HG02943 (cell line): ENCODE results near the gene USP54.
"Not testable (repeated sequence)": the region's sequence is repeated elsewhere in the genome, so short reads cannot be mapped to it uniquely, and the experiment has no call there.

Source experiments
- ATAC-seq: cut with Tn5 transposase; IDR thresholded peaks from one replicate; pipeline ENCODE4 v1.9.1; 2021; ENCODE audit warnings: mild to moderate bottlenecking, low read depth, moderate library complexity; ENCODE audit not compliant: unreplicated experiment

The USP54 gene

DNA sequence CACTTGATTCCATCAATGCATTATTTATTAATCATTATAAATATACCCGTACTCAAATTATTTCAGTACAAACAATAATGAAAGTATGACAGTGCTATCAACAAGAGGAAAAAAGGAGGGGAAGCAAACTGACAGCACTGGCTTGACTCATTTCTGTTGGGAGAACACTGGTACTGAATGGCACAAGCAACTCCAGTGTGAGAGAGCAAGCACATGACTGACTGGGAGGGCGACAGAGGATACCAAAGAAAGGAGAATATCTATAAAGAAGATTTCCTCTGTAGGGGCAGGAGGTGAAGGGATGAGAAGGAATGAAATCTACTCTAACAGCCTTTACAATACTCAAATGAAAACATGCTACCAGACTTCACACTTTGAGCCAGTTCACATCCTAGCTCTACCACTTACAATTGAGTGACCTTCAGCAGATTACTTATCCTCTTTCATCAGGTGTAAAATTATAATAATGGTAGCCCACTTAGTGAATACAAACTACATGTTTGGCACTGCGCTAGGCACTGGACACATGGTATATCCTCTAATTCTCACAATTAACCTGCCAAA is 1.5 kb downstream of the USP54 start:
- ATAC-seq, result no peak

- ATAC-seq, result no peak
Measured at GRCh38 chr10:73588656-73589055, 2.5 kb downstream of the USP54 start.

DNA sequence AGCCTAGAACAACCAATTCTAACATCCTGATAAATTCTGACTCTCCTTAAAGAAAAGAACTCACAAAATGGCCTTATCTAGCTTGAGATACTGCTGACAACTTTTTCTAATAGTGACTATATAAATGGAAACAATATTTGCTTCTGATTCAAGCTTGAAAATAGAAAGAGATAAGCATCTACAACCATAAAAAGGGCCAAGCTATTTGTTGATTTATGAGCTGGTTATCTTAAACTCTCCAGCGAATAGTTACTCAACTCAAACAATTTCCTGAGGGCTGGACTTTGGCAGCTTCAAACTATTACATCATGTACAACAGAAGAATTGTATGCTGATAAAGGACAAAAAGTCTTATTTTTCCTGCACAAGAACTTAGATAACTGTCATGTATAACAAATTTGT is 4.6 kb downstream of the USP54 start:
- no peak for ATAC-seq

DNA sequence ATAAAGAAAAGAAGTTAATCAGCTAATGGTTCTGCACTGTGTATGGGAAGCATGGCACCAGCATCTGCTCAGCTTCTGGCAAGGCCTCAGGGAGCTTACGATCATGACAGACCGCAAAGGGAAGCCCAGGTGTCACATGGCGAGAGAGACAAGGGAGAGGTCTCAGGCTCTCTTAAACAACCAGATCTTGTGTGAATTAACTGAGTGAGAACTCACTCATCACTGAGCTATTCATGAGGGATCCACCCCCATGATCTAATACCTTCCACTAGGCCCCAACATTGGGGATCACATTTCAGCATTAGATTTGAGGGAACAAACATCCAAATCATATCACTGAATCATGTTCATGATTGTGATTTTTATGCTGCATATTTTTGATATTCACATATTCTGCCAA is 5.8 kb downstream of the USP54 start:
- no peak for ATAC-seq

- no peak for ATAC-seq
Measured at GRCh38 chr10:73584737-73585136, 6.4 kb downstream of the USP54 start.

DNA sequence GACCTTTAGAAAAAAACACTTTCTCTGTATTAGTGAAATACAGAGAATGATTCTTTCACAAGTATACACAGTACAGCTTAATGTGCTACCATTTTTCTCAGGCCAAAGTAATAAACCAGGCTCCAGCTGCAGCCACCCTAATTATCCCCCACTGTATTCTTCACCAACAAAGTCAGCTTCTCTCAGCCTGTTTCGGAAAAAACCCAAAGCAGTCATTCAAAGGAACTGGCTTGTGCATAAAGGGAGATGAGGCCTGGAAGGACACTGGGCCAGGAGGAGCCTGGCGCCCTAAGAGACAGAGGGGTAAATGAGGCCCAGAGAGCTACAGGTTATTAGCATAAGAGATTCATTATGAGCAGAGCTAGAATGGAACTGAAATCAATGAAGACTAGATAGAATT is 9.2 kb downstream of the USP54 start:
- no peak for ATAC-seq

- ATAC-seq, result not testable (repeated sequence)
Measured at GRCh38 chr10:73578927-73579326, 12.2 kb downstream of the USP54 start.

DNA sequence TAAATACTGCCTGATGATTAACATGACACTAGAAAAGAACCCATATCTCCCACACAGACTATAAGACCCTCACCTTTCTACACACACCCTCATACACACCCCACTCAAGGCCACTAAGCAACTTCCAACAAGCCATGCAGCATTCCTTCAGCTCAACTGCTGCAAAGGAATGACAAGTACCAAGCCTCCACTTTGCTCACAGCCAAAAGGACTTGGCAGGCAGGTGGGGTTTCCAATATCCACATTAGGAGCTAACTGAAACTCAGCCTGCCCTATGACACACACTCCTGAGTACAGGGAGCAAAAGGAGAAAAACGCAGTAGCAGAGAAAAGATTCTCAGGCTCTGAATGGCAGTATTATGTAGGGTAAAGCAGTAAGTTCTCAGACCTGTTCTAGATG is 13.4 kb downstream of the USP54 start:
- ATAC-seq, result no peak

GRCh38 chr10:73576890-73577591 is 14.1 kb downstream of the USP54 start:
- ATAC-seq, result no peak

- no peak for ATAC-seq
Measured at GRCh38 chr10:73576178-73576889, 14.8 kb downstream of the USP54 start.

- ATAC-seq, result not testable (repeated sequence)
Measured at GRCh38 chr10:73567025-73567424, 24.1 kb downstream of the USP54 start.

- ATAC-seq, result no peak
Measured at GRCh38 chr10:73561192-73561591, 29.9 kb downstream of the USP54 start.

DNA sequence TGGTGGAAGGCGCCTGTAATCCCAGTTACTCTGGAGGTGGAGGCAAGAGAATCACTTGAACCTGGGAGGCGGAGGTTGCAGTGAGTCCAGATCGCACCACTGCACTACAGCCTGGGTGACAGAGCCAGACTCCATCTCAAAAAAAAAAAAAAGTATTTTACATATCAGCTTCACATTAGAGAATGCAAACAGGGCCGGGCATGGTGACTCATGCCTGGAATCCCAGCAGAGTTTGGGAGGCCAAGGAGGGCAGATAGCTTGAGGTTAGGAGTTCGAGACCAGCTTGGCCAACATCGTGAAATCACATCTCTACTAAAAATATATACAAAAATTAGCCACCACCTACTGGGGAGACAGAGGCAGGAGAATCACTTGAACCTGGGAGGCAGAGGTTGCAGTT is 31.6 kb downstream of the USP54 start:
- no peak for ATAC-seq

GRCh38 chr10:73556855-73557254 is 34.3 kb downstream of the USP54 start:
- ATAC-seq, result no peak

DNA sequence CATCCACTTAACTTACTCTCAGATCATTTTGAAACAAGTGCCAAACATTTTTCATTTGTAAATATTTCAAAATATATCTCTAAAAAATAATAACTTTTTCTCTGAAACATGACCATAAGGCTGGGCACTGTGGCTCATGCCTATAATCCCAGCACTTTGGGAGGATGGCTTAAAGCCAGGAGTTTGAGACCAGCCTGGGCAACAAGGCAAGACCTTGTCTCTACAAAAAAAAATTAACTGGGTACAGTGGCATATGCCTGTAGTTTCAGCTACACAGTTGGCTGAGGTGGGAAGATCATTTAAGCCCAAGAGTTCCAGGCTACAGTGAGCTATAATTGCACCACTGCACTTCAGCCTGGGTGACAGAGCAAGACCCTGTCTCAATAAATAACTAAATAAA is 36.4 kb downstream of the USP54 start:
- ATAC-seq, result no peak

DNA sequence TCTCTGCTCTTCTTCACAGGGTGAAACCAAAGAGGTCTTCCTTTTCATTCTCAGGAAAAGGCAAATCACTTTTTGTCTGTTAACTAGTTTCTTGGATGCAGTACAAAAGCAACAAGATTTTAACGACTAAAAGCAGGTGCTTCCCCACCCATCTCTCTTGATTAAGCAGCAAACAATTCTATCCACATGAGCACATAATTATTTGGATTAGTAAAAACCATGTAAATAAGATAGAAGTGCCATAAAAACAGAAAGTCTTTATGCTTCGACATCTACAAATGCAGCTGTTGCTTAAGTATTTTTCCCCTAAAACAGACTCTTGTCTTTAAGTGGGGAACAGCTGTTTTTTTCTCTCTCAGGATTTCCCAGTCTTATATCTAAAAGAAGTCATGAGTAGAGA is 37.4 kb downstream of the USP54 start:
- no peak for ATAC-seq

DNA sequence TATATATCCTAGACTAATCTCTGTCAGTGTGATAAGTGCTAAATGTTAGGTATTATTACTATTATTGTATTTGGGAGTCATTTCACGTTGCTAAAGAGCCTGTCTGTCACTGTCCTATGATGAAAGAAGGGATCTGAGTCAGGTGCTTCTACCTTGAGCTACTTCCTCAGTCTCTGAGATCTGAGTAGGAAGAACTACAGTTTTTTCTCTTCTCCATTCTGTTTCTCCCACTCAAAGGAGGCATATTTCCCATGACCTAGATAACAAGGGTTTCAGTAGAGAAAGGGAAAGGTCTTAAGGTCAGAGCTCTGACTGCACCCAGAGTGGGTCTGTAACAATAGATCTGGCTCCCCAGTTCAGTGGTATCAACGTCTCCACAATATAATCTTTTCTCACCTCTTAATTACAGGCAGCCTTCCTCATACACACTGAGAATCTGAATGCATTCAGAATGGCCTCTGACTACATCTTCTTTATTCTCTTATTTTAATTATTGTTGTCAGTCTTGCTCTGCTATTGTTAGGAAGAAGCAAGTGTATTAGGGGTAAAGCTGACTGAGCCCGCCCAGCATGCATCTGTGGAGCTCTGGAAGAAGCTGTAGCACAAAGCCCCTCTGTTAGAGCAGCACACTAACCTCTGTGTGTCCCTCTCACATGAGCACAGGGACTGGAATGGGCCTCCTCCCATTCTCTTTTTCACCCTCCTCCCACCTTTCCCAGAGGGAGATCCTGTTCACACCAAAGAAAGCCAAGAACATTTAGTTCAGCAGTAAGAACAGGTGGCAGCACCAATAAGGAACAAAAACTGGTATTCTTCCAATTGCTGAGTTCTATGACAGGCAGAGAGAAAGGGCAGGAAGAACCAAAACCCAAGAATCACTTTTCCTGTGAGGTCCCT is 38.1 kb downstream of the USP54 start:
- no peak for ATAC-seq

GRCh38 chr10:73551515-73551914 is 39.6 kb downstream of the USP54 start:
- no peak for ATAC-seq

- no peak for ATAC-seq
Measured at GRCh38 chr10:73545357-73545756, 45.8 kb downstream of the USP54 start.

DNA sequence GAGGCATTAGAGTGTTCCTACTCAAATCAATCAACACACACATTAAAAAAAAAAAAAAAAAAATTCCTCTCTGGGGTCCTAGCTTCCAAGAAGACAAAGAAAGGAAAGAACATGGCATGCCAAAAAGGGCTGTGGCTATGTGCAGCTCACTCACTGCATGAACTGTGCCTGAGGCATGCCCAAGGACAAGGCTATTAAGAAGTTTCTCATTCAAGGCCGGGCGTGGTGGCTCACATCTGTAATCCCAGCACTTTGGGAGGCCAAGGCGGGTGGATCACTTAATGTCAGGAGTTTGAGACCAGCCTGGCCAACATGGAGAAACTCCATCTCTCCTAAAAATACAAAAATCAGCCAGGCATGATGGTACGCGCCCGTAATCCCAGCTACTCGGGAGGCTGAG is 53.4 kb downstream of the USP54 start:
- ATAC-seq, result no peak

DNA sequence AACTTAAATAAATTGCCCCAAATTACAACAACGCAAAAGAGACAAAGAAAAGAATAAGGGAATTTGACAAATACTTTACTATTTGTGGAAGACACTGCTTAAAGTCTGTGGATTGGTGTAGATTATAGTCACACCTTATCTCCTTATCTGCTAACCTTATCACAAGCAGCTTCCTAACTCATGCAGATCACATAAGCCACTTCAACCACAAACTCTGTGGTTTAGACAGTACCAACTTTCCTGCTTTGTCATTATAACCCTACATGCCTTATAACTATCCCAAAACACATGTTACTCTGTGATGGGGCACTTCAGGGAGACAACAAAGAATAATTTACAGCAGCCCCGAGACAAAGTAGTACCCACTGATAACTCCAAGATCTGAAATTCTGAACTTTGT is 53.9 kb downstream of the USP54 start:
- ATAC-seq, result no peak
